Measurements from ENCODE around the gene TACSTD2. TPM values are rescaled to one million over a fixed set of nuclear protein-coding genes. Genes with fewer than 3 reads are reported as not detected.
"Not testable (repeated sequence)": the region's sequence is repeated elsewhere in the genome, so short reads cannot be mapped to it uniquely, and the experiment has no call there.

TACSTD2 gene
- total RNA-seq, 1 experiment from 2014 or later, result not detected

- no peak for DNase-seq
- Histone ChIP-seq H3K36me3 (no peaks in the 10 kb centered on the region), H3K9me3 (no peaks in the 10 kb centered on the region; the same call in 1 of the 2 replicates), H3K27me3 (no peaks in the 10 kb centered on the region), H3K4me3 (no peak overlapping the region)
Observed at GRCh38 chr1:58594546-58594945, 17.5 kb upstream of the TACSTD2 start.

DNA sequence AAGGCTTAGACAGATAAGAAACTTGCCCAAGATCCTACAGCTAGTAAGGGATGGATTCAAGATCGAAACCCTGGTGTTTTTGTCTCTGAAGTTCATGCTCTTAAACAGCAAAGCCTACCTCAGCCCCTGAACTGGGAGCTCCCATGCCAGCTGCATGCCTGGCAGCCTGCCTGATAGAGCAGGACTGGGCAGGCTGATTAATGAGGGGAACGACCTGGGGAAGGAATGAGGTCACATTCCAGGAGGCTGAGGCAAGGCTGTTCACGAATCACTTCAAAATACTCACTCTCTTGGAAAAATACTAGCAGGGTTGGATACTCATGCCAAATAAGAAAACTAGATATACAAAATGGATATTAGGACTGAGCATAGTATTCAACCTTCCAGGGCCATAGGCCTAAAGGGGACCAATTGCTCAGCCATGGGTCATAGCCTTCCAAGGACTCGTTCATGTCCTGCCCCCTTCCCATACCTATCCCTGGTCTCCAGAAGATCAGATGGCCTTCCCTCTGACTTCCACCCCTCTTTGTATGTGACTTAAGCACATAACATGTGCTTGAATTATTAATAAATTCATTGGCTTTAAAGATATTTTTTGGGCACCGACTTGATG, 15.6 kb upstream of the TACSTD2 start:
- Histone ChIP-seq H3K4me3 (no peak overlapping the region), H3K9me3 (no peaks in the 10 kb centered on the region; the same call in 1 of the 2 replicates), H3K36me3 (no peaks in the 10 kb centered on the region), H3K27me3 (no peaks in the 10 kb centered on the region)
- peak; percentile 97 for DNase-seq

DNA sequence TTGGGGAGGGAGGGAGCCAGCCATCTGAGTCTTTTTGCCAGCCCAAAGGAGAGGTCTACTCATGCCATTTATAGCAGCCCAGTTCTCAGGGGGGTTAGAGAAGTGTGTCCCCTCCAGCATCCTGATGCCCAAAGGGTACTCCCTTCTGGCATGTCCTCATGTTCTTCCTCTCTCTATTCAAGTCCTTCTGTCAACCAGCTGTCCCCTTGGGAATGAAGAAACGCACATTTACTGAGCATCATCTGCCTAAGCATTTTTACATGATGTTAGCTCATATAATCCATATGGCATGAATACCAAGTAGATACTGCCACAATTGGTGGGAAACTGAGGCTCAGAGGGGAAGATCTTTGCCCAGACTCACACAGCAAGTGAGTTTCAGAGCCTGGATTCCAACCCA, 14.8 kb upstream of the TACSTD2 start:
- DNase-seq, result no peak
- Histone ChIP-seq H3K36me3 (no peaks in the 10 kb centered on the region), H3K9me3 (no peaks in the 10 kb centered on the region; the same call in 1 of the 2 replicates), H3K27me3 (no peaks in the 10 kb centered on the region), H3K4me3 (no peak overlapping the region)

DNA sequence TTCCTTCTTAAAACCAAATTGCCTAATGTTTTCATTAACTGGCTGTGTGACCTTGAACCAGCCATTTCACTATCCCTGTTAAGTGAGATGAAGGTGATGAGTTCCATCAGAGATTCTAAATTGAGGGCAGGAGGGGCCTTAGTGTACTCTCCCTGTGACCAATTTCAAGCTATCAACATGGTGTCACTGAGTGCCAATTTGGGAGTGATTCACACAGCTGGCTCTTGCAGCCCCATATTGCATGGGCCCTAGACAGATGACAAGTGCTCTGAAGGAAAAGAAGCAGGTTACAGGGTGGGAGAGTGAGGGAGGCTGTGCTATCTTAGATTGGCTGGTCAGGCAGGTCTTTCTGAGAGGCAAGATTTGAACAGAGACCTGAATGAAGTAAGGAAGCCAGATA, 13.0 kb upstream of the TACSTD2 start:
- no peaks in the 10 kb centered on the region; the same call in 1 of the 2 replicates for H3K9me3 ChIP-seq
- no peak overlapping the region for H3K4me3 ChIP-seq
- no peak for DNase-seq
- no peaks in the 10 kb centered on the region for H3K36me3 ChIP-seq
- H3K27me3 ChIP-seq, result no peaks in the 10 kb centered on the region

- Histone ChIP-seq H3K4me3 (no peak overlapping the region), H3K9me3 (no peaks in the 10 kb centered on the region), H3K27me3 (no peaks in the 10 kb centered on the region), H3K36me3 (no peaks in the 10 kb centered on the region)
- no peak for DNase-seq
Observed at GRCh38 chr1:58588396-58588795, 11.3 kb upstream of the TACSTD2 start.

DNA sequence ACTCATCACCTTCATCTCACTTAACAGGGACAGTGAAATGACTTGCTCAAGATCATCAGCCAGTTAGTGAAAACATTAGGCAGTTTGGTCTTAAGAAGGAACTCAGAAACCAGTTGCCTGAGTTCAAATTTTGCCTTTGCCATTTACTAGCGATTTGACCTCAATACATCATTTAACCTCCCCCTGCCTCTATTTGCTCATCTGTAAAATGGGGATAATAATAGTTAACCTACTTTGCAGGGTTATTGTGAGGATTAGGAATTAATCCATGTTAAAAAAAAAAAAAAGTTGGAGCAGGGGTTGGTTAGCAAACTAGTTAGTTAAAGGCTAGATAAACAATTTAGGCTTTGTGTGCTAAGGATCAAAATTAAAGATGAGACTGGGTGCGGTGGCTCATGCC, 10.6 kb upstream of the TACSTD2 start:
- Histone ChIP-seq H3K27me3 (no peaks in the 10 kb centered on the region), H3K36me3 (no peaks in the 10 kb centered on the region), H3K9me3 (no peaks in the 10 kb centered on the region), H3K4me3 (no peak overlapping the region)
- DNase-seq, result no peak

GRCh38 chr1:58586271-58586670, 9.2 kb upstream of the TACSTD2 start:
- no peaks in the 10 kb centered on the region for H3K9me3 ChIP-seq
- no peaks in the 10 kb centered on the region for H3K27me3 ChIP-seq
- DNase-seq, result no peak
- no peak overlapping the region for H3K4me3 ChIP-seq
- H3K36me3 ChIP-seq, result no peaks in the 10 kb centered on the region

- DNase-seq, result no peak
- Histone ChIP-seq H3K36me3 (no peaks in the 10 kb centered on the region), H3K4me3 (no peak overlapping the region), H3K27me3 (no peaks in the 10 kb centered on the region), H3K9me3 (no peaks in the 10 kb centered on the region)
Observed at GRCh38 chr1:58585581-58586151, 8.6 kb upstream of the TACSTD2 start.

- no peak for DNase-seq
Observed at GRCh38 chr1:58585166-58585565, 8.1 kb upstream of the TACSTD2 start.

DNA sequence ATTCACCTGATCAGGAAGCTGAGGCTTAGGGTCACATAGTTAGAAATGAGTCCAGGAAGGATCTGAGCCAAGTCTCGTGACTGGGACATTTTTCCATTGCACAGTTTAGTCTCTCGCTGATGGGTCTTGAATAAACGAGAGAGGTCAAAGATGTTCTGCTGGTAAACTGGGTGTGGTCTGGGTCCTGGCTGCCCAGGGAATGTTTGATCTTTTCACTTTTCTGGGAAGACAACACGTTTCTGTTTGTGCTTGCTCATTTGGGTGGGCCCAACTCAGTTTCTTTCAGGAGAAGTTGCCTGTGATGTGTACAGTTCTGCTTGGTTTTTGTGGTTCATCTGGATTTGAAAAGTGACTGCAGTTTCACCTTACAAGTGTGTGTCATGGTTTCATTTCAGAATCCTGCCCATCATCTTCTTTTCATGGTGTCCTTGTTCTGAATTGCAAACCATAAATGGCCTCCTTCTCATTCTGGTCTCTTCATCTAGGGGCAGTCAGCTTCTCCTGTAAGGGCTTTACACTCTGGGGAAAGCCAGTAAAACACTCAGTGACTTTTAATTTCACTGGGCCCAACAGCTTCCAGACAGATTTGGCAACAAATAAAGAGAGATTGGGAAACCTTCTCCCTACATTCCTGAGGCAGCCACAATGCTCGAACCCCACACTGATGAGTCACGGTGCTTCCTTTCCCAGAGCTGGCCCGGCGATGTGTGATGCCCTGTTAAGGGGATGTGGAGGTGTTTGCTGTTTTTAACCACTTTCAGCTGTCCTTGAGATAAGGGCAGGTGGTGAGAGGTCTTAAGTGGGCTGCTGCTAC, 7.2 kb upstream of the TACSTD2 start:
- peak; percentile 92 for DNase-seq
- no peak overlapping the region for H3K4me3 ChIP-seq
- H3K27me3 ChIP-seq, result no peaks in the 10 kb centered on the region
- no peaks in the 10 kb centered on the region for H3K36me3 ChIP-seq
- no peaks in the 10 kb centered on the region for H3K9me3 ChIP-seq

More at GRCh38 chr1:58585166-58585565, 8.1 kb upstream of the TACSTD2 start:
- Histone ChIP-seq H3K36me3 (no peaks in the 10 kb centered on the region), H3K27me3 (no peaks in the 10 kb centered on the region), H3K9me3 (no peaks in the 10 kb centered on the region), H3K4me3 (no peak overlapping the region)

- no peaks in the 10 kb centered on the region for H3K27me3 ChIP-seq
- no peak overlapping the region for H3K4me3 ChIP-seq
- H3K36me3 ChIP-seq, result no peaks in the 10 kb centered on the region
- no peak for DNase-seq
- no peaks in the 10 kb centered on the region for H3K9me3 ChIP-seq
Observed at GRCh38 chr1:58583496-58583895, 6.4 kb upstream of the TACSTD2 start.

DNA sequence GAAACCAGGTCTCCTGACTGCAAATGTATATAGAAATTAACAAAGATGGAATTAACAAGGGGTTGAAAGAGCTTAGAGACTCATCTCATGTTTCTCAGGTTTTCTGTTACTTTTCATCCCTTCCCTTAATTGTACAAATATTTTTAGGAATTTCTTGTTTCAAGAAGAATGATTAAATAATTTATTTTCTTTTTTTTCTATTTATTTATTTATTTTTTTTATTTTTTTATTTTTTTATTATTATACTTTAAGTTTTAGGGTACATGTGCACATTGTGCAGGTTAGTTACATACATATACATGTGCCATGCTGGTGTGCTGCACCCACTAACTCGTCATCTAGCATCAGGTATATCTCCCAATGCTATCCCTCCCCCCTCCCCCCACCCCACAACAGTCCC, 5.1 kb upstream of the TACSTD2 start:
- not testable (repeated sequence) for H3K36me3 ChIP-seq

GRCh38 chr1:58581641-58582040, 4.6 kb upstream of the TACSTD2 start:
- Histone ChIP-seq H3K4me3 (no peak overlapping the region), H3K9me3 (no peaks in the 10 kb centered on the region), H3K27me3 (no peaks in the 10 kb centered on the region), H3K36me3 (no peaks in the 10 kb centered on the region)
- DNase-seq, result no peak

More for the DNA sequence above, 5.1 kb upstream of the TACSTD2 start:
- H3K4me3 ChIP-seq, H3K9me3 ChIP-seq, H3K27me3 ChIP-seq, DNase-seq: not testable (repeated sequence)

DNA sequence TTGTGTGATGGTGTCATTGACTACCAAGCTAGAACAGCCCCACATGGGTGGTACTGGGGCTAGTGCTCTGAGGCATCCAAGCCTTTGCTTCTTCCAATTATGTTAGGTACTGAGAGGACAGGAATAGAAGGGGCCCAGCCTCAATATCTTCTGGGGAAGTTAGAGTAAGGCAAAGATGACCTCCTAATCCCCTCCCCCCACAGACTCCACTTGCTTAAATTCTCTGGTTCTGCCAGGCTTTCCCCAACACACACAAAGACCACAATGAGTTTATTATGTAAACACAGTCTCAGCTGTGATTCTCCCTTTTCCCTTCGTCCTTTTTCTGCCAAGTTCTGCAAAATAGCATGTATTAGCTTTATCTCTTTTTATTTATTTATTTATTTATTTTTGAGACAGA, 3.1 kb upstream of the TACSTD2 start:
- Histone ChIP-seq H3K4me3 (no peak overlapping the region), H3K36me3 (no peaks in the 10 kb centered on the region), H3K9me3 (no peaks in the 10 kb centered on the region), H3K27me3 (no peaks in the 10 kb centered on the region)
- no peak for DNase-seq

- H3K4me3 ChIP-seq, result no peak overlapping the region
- H3K27me3 ChIP-seq, result no peaks in the 10 kb centered on the region
- no peaks in the 10 kb centered on the region for H3K9me3 ChIP-seq
- DNase-seq, result no peak
- no peaks in the 10 kb centered on the region for H3K36me3 ChIP-seq
Observed at GRCh38 chr1:58577654-58578030, 590 bp upstream of the TACSTD2 start.

- no peaks in the 10 kb centered on the region for H3K36me3 ChIP-seq
- no peaks in the 10 kb centered on the region for H3K27me3 ChIP-seq
- no peak for DNase-seq
- H3K9me3 ChIP-seq, result no peaks in the 10 kb centered on the region
- H3K4me3 ChIP-seq, result no peak overlapping the region
Observed at GRCh38 chr1:58576325-58576726, 726 bp downstream of the TACSTD2 start.

DNA sequence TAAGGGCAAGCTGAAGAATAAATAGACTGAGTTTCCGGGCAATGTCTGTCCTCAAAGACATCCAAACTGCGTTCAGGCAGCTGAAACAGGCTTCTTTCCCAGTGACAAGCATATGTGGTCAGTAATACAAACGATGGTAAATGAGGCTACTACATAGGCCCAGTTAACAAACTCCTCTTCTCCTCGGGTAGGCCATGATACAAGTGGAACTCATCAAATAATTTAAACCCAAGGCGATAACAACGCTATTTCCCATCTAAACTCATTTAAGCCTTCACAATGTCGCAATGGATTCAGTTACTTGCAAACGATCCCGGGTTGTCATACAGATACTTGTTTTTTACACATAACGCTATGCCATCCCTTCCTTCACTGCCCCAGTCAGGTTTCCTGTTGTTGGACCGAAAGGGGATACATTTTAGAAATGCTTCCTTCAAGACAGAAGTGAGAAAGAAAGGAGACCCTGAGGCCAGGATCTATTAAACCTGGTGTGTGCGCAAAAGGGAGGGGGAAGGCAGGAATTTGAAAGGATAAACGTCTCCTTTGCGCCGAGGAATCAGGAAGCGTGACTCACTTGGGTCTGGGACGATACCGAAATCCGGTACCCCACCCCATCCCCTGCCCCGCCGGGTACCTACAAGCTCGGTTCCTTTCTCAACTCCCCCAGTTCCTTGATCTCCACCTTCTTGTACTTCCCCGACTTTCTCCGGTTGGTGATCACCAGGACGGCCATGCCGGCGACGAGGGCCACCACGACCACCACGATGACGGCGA, 1.3 kb downstream of the TACSTD2 start:
- H3K27me3 ChIP-seq, result no peaks in the 10 kb centered on the region
- no peaks in the 10 kb centered on the region for H3K36me3 ChIP-seq
- DNase-seq, result no peak
- no peak overlapping the region for H3K4me3 ChIP-seq
- H3K9me3 ChIP-seq, result no peaks in the 10 kb centered on the region

Measured in MG63 (cell line).